ENCODE data around the gene NELL1. TPM values are rescaled to one million over a fixed set of nuclear protein-coding genes. Genes with fewer than 3 reads are reported as not detected.
A peak's percentile ranks its signal among the peaks of the same experiment; 100 is the strongest.

The NELL1 gene
- total RNA-seq, 1 donor from 2014 or later: not detected

DNA sequence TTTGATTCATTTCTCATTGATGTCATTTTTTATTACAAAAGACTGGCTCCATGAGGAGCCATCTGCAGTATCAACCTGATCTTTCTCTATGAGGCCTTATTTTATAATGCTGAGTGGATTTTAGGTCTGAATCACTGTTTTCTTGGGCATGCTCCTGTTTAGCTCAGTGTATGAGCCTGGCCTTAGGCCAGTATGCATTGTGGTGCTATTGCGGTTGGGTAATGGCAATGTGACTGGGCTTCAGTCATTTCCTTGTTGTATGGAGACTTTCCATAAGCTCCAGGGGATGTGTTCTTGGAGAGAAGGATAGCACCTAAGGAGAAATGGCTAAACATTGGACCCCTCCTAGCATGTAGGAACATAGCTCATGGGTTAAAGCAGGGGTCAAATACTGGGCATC, 293.2 kb downstream of the NELL1 start:
- no peak for DNase-seq (ENCODE audit: low read depth)

DNA sequence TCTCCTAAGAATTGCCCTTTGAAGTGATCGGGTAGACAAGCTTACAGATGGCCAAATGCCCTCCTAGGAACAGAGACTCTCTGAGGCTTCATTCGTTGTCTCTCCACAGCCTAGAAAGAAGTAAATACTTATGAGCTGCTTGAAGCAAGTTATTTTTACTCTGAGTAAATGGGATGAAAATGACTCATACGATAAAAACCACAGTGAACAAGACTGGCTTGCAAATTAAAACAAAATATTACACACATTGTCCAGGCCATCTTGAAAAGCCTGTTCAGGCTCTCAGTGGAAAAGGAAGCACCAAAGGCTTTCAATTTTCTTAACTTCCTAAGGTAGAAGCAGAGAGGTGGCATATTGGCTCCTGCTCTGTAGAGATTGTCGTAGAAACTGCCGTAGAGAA, 294.2 kb downstream of the NELL1 start:
- peak; percentile 4 for DNase-seq (ENCODE audit: low read depth)

DNA sequence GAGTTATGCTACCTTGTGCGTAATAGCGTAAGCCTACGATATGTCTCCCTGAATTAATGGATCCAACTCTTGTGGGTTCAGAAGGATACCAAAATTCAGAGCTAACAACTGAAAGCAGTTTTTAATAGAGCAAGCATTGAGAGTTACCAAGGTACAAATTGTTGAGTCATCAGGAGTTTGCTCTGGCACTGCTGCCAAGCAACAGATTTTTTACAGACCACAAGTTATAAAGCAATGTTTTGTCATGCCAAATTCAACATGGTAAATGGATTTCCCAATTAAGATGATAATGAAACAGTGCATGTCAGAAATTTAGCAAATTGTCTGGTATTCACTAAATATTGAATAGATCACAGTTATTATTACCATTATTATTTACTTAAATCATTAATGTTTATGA, 295.6 kb downstream of the NELL1 start:
- DNase-seq (ENCODE audit: low read depth): no peak

DNA sequence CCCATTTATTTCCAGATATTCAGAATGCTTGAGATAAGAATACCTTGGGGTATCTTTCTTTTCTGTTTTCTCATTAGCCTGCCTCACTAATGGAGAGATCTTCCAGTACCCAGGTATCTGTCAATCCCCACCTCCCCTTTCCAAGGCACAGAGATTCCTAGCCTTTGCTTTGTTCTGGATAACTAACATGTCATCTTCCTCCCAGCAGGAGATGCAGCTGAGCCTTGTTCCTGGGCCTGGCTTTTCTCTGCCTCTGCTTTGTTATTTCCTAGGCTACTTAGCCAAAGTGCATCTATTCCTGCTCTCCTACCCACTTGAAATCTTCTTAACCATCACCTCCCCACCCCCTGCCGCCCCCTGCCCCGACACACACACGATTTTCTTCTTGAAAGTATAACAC, 297.1 kb downstream of the NELL1 start:
- DNase-seq (ENCODE audit: low read depth): no peak

DNA sequence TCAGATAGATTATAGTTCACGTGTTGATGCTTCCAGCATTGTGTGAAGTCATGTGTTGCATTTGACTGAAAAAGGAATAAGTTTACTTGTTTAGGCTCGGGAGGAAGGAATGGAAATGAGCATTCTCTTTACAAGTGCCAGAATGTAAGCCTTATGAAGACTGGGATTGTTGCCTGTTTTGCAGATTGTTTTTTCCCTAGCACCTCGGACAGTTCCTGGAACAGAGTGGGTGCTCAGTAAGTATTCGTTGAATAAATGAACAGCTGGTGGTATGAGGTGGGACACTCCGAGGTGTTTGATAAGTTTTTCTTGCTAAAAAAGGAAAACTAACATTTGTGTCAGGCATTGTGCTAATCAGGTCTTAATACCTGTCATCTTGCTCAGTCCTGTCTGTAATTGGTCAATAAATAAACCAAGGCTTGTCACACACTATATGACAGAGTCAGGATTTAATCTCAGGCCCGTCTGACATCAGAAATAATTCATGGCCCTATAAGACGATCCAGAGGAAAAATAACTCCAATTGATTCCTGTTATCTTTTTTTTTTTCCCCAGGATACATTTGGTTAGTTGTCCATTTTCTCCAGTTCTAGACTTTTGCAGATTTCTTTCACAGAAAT, 304.7 kb downstream of the NELL1 start:
- no peak for DNase-seq (ENCODE audit: low read depth)

DNA sequence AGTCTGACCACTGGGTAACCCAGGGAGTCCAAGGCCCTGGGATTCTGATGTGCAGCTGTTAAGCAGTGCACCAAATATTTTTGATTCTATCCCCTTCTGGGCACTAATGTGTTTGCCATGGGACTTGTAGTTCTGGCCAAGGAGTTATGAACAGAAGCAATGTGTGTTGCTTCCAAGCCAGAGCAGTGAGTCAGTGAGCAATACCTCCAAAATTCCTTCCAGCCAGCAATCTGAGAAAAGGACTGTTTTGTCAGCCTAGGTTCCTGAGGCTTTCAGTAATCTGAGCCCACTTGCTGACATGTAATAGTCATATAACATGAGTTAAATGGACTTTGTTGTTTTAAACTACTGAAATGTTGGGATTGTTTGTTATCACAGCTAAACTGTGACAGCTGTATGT, 311.4 kb downstream of the NELL1 start:
- DNase-seq (ENCODE audit: low read depth): no peak

DNA sequence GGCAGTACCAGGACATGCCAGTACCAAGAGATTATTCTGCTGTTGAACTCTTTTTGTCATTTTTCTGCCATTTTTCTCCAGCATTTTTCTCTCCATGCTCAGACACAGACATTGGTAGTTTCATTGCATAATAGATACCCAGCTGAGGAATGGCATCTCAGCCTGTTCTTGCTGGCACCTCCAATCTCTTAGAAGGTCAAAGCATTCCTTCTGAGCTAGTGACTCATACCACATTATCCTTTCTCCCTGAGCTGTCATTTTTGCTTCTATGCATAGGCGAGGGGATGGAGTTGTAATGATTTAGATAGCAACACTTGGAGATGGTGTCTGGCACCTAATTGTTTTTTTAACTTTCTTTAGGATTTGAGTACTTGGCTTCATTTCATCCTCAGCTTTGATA, 321.1 kb downstream of the NELL1 start:
- no peak for DNase-seq (ENCODE audit: low read depth)

DNA sequence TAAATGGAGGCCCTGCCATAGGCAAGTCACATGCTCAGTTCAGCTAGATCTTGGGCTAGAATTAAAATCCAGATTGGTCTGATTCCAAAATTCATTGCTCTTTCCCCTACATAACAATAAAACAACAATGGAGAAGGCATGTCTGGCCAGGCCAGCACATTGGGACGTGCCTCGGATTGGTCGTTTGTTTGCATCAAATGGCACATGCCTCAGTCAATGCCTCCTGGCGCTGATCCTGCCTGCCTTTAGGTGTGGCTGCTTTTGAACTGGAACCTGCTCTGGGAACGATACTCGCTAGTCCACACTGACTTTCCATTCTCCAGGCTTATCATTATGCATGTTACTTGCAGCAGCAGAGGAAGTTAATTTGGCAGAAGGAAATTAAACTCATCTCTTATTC, 322.1 kb downstream of the NELL1 start:
- no peak for DNase-seq (ENCODE audit: low read depth)

DNA sequence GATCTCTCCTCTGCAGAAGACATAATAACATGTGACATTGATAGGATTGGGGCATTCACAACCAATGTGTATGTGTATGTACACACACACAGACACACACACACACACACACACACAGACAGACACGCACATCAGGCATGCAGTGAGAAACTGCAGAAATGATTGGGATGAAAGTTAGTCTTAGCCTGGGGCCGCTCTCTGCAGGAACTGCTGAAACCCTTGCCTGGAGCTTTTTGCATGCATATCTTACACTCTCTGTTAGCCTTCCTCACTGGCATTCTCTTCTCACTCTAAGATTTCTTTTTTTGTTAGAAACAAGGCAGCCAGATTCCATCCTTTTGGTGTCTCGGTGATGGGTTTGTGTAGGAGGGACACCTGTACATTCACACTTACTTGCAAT, 337.9 kb downstream of the NELL1 start:
- no peak for DNase-seq (ENCODE audit: low read depth)

DNA sequence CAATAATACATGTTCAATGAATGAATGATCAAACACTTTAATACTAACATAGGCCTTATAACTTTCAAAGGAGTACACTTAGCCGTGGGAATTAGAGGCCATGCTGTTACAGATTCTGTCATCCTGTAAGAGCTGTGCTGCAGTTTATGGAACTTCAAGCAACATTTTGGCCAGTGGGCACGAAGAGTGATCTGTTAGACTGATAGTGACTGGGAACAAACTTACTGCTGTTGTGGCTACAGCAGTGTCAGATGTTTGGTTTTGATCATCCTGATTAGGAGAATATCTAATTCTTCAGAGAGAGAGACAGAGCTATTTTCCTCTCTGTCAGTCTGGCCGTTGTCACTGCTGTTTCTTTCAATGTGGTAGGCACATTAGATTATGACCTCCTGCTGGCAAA, 348.9 kb downstream of the NELL1 start:
- DNase-seq (ENCODE audit: low read depth): no peak

DNA sequence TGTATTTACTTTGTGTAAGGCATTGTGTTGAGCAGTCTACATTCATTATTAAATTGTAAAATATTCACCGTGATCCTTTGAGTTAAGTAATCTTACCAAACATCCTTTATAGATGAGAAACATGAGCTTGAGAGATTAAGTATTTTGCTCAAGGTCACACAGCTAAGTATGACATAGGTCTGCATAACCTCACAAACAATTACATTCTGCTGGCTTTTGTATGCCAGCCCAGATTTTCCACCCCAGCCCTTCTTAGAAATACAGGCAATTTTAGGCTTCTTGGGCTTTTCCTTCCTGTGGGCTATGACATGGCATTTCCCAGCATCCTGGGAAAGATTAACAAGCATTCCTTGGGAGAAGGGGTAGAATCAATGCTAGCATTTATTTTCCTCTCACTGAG, 357.3 kb downstream of the NELL1 start:
- no peak for DNase-seq (ENCODE audit: low read depth)

DNA sequence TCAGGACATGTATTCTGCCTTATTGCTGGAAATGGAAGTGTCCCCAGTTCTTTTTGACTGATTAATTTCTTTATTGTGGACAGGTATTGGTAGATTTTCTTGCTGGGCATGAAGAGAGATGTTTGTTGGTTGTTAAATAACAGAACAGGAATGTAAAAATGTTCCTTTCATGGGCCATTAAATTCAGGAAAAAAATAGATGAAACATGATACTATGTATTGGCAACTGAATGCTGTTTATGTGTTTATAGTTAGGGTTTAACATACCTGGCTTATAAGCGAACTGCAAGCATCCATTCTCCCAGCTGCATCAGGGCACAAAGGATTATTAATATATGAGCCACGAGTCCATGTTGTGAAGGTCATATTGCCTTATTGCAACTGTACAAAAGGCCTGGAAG, 368.5 kb downstream of the NELL1 start:
- DNase-seq (ENCODE audit: low read depth): no peak

DNA sequence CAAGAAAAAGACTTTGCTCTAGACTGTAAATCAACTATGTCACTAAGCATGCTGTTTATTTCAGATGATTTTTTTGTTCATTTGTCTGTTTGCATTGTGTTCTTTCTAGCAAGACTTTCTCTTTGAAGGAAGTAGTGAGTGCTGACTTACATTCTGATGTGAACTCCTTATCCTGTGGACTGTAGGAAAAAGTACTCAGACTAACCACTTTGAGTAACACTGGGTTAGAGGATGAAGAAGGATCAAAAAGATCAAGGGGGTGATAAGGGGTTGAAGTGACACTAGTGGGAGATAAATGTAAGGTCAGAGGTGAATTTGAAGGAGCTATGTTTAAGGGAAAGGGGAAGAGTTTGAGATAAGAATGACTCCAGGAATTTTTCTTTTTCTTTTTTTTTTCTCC, 369.4 kb downstream of the NELL1 start:
- DNase-seq (ENCODE audit: low read depth): no peak

DNA sequence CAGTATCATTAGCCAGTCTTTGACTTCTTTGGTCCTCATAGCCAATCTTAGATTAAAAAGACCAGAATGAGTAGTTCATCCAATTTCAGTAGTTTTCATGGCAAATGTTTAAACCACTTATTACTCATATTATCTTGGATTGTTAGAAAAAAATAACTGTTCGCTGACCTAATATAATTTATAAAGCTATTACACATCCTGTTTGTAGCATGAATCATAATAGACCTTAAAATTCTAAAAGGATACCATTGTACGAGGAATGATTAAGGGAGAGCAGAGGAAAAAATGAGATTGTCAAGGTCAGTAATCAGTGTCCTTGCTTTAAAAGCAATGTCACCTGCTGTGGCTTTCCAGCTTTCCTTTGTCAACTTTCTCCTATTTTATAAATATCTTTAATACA, 371.2 kb downstream of the NELL1 start:
- DNase-seq (ENCODE audit: low read depth): no peak

DNA sequence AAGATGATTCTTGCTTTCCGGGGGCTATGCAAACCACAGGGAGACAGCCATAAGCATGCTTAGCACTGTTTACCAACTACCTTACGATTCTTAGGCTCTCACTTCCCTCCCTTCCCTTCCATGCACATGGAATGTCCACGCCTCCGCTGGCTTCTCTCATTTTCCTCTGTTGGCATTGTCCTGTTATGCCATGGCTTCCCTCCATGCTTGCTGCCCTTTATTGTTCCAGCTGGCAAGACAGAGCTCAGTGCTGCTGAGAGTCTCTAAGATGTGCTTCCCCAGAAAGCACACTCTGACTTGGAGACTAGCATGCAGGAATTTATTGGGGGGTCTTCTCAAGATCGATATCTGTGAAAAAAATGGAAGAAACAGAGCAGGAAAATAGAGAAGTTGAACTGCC, 379.2 kb downstream of the NELL1 start:
- no peak for DNase-seq (ENCODE audit: low read depth)

DNA sequence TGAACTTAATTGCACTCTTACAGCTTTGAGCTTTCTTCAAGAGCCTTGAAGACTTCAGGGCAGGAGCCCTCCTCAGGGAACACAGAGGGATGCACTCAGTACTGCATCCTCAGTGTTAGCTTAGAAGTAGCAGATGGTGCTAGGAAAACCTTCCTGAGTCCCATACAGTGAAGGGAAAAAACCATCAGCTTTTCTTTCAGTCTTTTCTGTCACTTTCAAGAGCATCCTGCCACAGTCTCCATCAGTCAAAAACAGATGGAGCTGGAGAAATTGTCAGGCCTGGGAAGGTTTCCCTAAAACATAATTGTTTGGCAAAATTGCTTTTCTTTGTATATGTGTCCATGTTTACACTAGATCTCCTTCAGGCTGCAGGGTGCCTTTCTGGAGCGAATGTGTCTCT, 384.1 kb downstream of the NELL1 start:
- DNase-seq (ENCODE audit: low read depth): no peak

DNA sequence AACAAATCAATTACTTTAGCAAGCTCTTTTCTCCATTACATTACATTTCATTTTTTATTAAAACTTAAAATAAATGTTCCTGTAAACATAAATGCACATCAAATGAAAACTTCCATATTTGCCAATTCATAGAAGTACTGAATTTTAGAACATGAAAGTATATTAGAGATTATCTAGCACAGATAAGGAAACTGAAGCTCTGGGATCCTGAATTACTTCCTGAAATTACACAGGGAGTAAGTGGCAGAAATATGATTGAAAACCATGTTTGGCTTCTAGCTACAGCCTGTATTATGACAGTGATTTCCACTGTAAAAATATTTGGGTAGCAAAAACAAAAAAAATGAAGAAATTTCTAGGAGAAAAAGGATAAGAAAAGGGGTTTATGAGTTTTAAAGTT, 387.3 kb downstream of the NELL1 start:
- DNase-seq (ENCODE audit: low read depth): no peak

DNA sequence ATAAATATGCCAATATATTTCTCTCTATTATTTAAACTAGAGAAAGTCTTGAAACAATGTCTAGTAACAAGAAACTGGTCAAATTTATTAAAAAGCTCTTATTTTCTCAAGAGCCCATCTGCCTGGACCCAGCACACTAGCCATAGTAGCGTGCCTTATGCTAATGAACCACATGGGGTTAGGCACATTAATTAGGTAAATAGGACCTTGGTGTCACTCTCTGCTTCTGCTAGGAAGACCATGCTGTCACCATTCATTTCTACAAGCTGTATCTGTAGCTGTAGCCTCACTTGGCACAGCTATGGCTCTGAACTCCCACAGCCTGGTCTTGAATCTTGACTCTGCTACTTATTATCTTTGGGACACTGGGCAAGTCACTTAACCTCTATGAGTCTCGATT, 390.5 kb downstream of the NELL1 start:
- DNase-seq (ENCODE audit: low read depth): no peak

DNA sequence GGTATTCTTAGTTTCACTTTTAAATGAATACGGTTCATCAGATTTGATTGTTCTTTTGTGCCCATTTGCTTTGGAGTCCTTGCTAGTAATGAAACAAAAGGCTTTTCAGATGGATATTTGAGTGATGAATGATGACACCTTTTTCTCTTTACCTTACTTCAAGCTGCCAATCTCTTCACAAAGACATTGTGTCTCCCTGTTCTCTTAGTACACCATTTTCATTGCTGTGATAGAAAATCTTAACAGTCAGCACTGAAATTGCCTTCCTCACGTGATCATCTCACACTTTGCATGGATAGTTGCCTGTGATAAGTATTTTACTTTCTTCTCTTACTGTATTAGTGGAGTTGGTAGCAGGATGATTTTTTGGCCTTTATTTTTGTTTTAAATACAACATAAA, 396.6 kb downstream of the NELL1 start:
- no peak for DNase-seq (ENCODE audit: low read depth)

DNA sequence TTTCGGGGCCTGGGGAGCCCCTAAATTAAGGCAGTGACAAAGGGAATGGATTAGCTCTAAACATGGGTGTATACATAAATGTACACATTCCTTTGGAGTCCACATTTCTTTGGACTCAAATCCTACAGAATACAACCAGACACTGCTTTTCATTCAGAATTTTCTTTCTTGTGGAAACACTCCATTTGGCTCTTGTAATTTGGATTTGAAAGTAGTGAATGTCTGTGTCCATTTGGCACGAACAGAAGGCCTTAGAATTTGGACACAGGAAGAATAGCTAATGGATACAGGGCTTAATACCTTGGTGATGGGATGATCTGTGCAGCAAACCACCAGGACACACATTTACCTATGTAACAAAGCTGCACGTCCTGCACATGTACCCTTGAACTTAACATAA, 399.5 kb downstream of the NELL1 start:
- no peak for DNase-seq (ENCODE audit: low read depth)

DNA sequence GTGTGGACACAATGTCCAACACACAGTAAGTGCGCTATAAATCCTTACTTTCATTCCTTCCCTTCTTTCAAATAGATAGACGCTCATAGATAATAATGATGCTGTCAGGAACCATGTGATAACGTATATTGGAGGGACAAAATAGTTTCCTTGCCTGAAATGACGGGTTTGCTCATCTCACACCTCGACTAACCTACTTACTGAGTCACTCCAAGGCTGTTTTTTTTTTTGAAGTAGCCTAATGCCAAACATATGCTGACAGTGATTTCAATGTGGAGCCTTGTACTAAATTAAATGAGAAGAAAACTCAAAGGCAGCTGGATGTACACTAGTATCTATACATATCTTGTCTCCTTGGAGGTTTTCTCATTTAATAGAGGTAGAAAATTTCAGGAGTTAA, 400.5 kb downstream of the NELL1 start:
- no peak for DNase-seq (ENCODE audit: low read depth)

DNA sequence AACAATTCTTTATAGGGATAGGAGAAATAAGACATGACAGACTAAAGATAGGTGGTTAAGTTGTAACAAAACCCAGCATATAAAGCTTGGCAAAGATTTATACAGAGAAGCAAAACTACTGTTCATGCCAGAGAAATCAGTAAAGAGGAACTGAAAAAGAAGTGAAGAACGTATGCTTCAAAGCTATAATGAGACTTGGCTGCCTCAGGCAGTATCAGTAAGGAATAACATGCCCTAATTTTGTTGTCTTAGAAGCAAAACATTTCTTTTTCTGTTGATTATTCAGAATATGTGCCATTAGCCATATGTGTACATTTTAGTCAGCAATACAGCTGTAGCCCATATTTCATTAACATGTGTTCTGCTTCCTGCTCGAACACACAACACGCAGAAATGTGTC, 403.2 kb downstream of the NELL1 start:
- no peak for DNase-seq (ENCODE audit: low read depth)

DNA sequence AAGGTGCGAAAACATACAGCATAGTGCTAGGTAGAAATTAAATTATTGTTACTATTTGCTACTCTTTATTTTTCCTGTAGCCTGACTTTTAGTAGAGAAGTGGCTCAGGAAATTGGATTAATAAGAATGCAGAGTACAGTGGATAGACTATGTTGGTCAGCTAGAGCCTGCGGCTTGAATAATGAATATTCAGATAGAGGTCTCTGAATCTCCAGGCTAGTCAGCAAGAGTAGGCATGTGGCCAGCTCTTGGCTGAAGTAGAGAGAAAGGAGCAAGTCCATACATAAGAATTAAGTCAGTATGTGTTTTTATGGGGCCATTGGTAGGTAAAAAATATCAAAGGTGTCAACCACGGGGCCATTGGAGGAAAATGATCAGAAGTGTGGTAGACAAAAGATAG, 413.5 kb downstream of the NELL1 start:
- no peak for DNase-seq (ENCODE audit: low read depth)

DNA sequence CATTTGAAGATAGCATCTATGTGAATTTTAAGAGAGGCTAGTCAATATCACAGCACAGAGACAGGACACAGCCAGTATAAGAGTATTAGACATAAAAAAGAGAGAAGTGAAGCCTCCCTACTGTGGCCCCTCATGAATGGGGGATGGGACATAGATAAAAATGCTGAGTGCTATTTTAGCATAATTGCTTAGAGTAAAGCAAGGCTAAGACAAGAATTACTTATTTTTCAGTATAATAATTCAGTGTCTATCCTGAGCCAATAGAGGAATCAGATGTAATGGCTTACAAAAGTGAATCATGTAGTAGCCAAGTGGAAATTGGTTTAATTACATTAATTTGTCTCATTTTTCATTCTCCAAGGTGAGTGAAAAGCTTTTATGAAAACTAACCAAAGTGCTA, 419.5 kb downstream of the NELL1 start:
- DNase-seq (ENCODE audit: low read depth): no peak
